ENCODE data around the gene APOB. TPM values are rescaled to one million over a fixed set of nuclear protein-coding genes. Genes with fewer than 3 reads are reported as not detected.

APOB gene
- polyA plus RNA-seq, 1 of the 3 experiments (the other 2 are of a cell fraction) = not detected

DNA sequence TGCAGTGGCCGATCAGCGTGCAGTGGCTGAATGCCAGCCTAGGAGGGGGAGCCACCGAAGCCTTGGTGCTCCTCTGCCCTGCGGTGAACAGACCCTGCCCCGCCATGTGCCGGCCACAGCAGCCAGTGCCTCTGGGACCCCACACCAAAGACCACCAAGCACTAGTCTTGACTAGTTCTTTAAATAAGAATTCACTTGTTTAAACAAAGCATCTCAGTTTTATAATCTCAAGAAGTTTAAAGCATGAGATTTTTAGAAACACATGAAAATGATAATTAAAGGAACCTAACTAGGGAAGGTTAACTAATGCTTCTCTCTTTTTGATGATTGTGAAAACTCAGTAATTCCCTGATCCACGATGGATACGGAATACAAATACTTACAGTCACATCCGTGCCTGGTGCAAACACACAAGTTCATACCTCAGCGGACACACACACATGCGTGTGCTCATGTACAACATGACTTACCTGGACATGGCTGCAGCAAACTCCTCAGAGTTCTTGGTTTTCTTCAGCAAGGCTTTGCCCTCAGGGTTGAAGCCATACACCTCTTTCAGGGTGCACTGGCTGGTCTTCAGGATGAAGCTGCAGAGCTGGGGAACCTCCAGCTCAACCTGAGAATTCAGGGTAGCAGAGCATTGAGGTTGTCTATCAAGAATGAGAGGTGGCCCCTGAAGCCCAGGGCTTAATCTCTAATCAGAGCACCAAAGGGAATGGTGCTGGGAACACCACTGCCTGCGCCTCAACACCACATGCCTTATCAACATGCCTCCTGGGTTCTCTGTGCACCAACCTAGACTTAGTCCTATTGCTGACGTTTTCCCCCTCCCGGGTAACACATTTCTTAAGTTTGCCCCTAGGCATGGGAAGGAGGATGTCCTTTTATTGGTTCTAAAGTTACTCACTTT is 3.1 kb downstream of the APOB start:
- Histone ChIP-seq H3K36me3 (replicated peaks in 1 of 2; ENCODE audit: control insufficient read depth in 1 of 2, insufficient read depth in 2 of 2, low read length in 1 of 2) (no peaks in the 10 kb centered on the region), H3K4me3 (ENCODE audit: low read depth in 2 of 2, low read length in 1 of 2) (no peak overlapping the region), H3F3A (replicated peaks; ENCODE audit: insufficient read depth) (no peaks in the 10 kb centered on the region), H3K9me3 (no peaks in the 10 kb centered on the region), H3K79me2 (ENCODE audit: insufficient read depth) (no peaks in the 10 kb centered on the region), H3K27ac (ENCODE audit: low read depth in 2 of 2, low read length in 1 of 2) (no peak overlapping the region), H3K4me2 (no peak overlapping the region), H4K20me1 (ENCODE audit: insufficient read depth) (no peaks in the 10 kb centered on the region), H2AFZ (ENCODE audit: low read depth) (no peak overlapping the region), H3K9ac (no peak overlapping the region), H3K9me2 (no peaks in the 10 kb centered on the region), H3K4me1 (ENCODE audit: control insufficient read depth in 1 of 2, insufficient read depth in 2 of 2, low read depth in 1 of 2, low read length in 1 of 2) (peaks cover 0 to 13% of the 10 kb centered on the region in 2 experiments; a peak in 2 of 4 replicates), H3K27me3 (ENCODE audit: insufficient read depth) (no peaks in the 10 kb centered on the region; the same call in 1 of the 2 replicates)
- DNase-seq = no peak
- ChIA-PET POLR2A (no interaction called here), CTCF (interaction anchor here (1.0 to 9.3 kb wide), 13 partner anchors 8 to 380 kb away, joined by 3 to 315 read pairs (median 12); partner anchors contain the start of gene TDRD15)
- WGBS (ENCODE audit: low lambda C conversion rate) = 40% methylated on average over 14 of the region's 14 CpGs
- TF ChIP-seq TEAD4 (IDR thresholded peaks at IDR 0.05; ENCODE audit: borderline replicate concordance, insufficient read depth) (no peak), POLR2AphosphoS5 (IDR thresholded peaks at IDR 0.05; ENCODE audit: low read depth, low read length) (no peak), YY1 (IDR thresholded peaks at IDR 0.05; ENCODE audit: low read depth) (no peak), SIN3A (IDR thresholded peaks at IDR 0.05; ENCODE audit: borderline replicate concordance, low read depth, low read length) (no peak), SMC3 (IDR thresholded peaks at IDR 0.05; ENCODE audit: low read depth, low read length) (no peak), GABPA (IDR thresholded peaks at IDR 0.05; ENCODE audit: low read depth) (no peak), RXRA (IDR thresholded peaks at IDR 0.05; ENCODE audit: borderline replicate concordance, low read depth) (no peak), CHD2 (IDR thresholded peaks at IDR 0.05; ENCODE audit: low read length, partially characterized antibody) (no peak), EP300 (IDR thresholded peaks at IDR 0.05; ENCODE audit: borderline replicate concordance in 1 of 2, low read depth in 1 of 2, low read length in 1 of 2) (no peak), ELF1 (IDR thresholded peaks at IDR 0.05) (no peak), RAD21 (IDR thresholded peaks at IDR 0.05; ENCODE audit: low read length) (no peak)
- TF ChIP-seq, protein P1, sequence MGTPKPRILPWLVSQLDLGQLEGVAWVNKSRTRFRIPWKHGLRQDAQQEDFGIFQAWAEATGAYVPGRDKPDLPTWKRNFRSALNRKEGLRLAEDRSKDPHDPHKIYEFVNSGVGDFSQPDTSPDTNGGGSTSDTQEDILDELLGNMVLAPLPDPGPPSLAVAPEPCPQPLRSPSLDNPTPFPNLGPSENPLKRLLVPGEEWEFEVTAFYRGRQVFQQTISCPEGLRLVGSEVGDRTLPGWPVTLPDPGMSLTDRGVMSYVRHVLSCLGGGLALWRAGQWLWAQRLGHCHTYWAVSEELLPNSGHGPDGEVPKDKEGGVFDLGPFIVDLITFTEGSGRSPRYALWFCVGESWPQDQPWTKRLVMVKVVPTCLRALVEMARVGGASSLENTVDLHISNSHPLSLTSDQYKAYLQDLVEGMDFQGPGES (IDR thresholded peaks at IDR 0.05; ENCODE audit: low read depth, low read length) = no peak
- TF ChIP-seq, protein P2, sequence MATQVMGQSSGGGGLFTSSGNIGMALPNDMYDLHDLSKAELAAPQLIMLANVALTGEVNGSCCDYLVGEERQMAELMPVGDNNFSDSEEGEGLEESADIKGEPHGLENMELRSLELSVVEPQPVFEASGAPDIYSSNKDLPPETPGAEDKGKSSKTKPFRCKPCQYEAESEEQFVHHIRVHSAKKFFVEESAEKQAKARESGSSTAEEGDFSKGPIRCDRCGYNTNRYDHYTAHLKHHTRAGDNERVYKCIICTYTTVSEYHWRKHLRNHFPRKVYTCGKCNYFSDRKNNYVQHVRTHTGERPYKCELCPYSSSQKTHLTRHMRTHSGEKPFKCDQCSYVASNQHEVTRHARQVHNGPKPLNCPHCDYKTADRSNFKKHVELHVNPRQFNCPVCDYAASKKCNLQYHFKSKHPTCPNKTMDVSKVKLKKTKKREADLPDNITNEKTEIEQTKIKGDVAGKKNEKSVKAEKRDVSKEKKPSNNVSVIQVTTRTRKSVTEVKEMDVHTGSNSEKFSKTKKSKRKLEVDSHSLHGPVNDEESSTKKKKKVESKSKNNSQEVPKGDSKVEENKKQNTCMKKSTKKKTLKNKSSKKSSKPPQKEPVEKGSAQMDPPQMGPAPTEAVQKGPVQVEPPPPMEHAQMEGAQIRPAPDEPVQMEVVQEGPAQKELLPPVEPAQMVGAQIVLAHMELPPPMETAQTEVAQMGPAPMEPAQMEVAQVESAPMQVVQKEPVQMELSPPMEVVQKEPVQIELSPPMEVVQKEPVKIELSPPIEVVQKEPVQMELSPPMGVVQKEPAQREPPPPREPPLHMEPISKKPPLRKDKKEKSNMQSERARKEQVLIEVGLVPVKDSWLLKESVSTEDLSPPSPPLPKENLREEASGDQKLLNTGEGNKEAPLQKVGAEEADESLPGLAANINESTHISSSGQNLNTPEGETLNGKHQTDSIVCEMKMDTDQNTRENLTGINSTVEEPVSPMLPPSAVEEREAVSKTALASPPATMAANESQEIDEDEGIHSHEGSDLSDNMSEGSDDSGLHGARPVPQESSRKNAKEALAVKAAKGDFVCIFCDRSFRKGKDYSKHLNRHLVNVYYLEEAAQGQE (IDR thresholded peaks at IDR 0.05; ENCODE audit: low read depth, low read length) = no peak
